Spleen (tissue), 7 donors: Measurements from ENCODE around the gene PLS3.

Source experiments
- CTCF ChIP-seq, 11 experiments: fragments of 200-600 bp in 7 of 11; fragments of 450-650 bp in 4 of 11; sonication (generic) in 4 of 11; IDR thresholded peaks in 8 of 11; conservative IDR thresholded peaks in 3 of 11; 1 replicate in 7 of 11; 2 replicates in 4 of 11; pipeline versions ENCODE4 v1.4.0 to v1.8.0; 2016 to 2021; ENCODE audit warnings: antibody characterized with exemption in 11 of 11, inconsistent platforms in 4 of 11, mild to moderate bottlenecking in 1 of 11
- POLR2A ChIP-seq, 3 donors: fragments of 450-650 bp; IDR thresholded peaks; one replicate each; pipeline ENCODE4 v1.5.1; 2017; ENCODE audit warnings: antibody characterized with exemption in 3 of 3, mild to moderate bottlenecking in 1 of 3
- donor health status: DM: no; HTN: no; CAD: no; lungs with moderate emphysema.
- donor health status: DM: no; HTN: no; CAD: no.
- donor health status: DM: no; HTN: no; CAD: no.

DNA sequence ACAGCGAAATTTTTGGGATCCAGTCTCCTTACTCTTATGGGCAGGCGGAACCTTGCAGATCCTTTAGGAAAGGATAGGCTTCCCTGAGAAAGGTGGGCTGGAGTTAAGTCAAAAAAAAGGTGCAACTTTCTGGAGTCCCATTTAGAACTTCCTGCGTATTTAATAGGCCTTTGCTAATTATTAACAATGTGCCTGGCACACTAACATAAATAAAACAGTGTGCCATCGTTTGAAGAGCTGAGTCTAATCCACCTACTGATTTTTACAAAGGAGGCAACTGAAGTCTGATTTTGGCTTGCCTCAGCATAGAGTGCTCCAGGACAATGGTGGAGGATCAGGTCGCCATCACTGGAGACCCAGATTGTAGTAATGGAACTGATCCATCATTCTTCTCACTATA, 15.7 kb downstream of the PLS3 start:
- no peak for TF ChIP-seq POLR2A (IDR thresholded peaks at IDR 0.05)
- TF ChIP-seq CTCF (IDR thresholded peaks at IDR 0.05 in 8 of 11, conservative IDR thresholded peaks at IDR 0.05 in 3 of 11), result no peak
